NT2/D1 (cell line): Measurements from ENCODE around the gene SCYL1.

Source experiments
- YY1 ChIP-seq: IDR thresholded peaks from 2 replicates; pipeline ENCODE4 v1.6.1; 2011; ENCODE audit not compliant: insufficient read length, insufficient read depth
- ZNF274 ChIP-seq: IDR thresholded peaks from 2 replicates; pipeline ENCODE4 v1.6.1; 2011; ENCODE audit warnings: mild to moderate bottlenecking, low read depth, low read length

- TF ChIP-seq ZNF274 (no peak), YY1 (no peak)
Observed at GRCh38 chr11:65500387-65501185, 24.3 kb upstream of the SCYL1 start.
